NCI-H2081 (cell line): Measurements from ENCODE around the gene PON1.

Experiments
- DNase-seq, 2 experiments: peaks; one replicate each; lab custom pipeline; 2025; lab: John Stamatoyannopoulos, UW

PON1 gene

DNA sequence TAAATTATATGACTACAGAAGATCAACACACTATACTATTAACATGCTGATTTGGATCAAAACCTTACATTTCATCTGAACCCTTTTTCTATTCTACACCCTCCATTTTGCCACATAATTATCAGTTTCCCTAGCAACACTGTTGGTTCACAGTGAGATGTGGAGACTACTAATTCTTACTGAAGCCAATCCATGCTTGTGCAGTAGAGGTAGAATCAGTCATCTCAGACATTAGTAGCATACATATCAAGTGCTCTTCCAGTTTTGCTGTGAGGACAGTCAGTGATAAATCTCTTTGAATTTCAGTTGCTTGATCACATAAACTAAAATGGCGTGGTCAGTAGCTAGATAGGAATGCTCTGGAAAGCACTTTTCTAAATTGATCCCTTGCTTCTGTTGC is 70.3 kb downstream of the PON1 start:
- peak in 1 of 2 experiments; percentile 40 for DNase-seq

DNA sequence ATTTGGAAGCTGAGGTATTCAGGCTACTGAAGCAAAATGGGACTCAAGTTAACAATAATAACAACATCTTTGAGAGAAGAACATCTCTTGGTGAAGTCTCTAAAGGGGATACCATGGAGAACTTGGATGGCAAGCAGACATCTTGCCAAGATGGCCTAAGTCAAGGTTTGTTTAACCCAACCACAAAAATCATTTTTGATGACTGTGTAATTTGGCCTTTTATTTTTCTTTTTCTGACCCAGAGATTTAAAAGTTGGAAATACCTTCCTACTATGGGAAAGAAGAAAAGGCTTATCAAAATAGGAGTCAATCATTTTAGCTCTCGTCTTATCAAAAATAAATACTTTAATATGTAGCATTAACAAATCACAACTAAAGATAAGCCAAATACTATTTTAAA is 72.4 kb downstream of the PON1 start:
- no peak for DNase-seq

DNA sequence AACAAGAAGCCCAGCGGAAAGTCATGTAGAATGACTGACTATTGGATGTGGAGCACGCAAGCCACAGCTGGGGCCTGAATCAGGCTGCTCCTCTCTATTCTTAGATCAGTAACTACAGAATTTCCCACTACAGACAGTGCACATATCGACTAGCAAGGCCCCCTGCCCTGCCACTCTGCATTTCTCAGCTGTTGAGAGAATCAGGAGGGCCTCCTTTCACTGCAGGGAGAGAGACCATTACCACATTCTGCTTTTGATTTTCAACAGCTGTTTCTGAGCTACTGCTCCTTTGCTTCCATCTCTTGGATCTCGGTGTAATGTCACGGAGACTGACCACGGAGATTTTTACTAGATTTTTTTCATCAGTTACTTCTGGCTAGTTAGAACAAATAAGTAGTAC is 73.8 kb downstream of the PON1 start:
- no peak for DNase-seq
